Measurements from ENCODE around the gene CUEDC1.
"Not testable (repeated sequence)": the region's sequence is repeated elsewhere in the genome, so short reads cannot be mapped to it uniquely, and the experiment has no call there.

GRCh38 chr17:57922745-57923144, 32.5 kb downstream of the CUEDC1 start:
- TF ChIP-seq, protein P1, sequence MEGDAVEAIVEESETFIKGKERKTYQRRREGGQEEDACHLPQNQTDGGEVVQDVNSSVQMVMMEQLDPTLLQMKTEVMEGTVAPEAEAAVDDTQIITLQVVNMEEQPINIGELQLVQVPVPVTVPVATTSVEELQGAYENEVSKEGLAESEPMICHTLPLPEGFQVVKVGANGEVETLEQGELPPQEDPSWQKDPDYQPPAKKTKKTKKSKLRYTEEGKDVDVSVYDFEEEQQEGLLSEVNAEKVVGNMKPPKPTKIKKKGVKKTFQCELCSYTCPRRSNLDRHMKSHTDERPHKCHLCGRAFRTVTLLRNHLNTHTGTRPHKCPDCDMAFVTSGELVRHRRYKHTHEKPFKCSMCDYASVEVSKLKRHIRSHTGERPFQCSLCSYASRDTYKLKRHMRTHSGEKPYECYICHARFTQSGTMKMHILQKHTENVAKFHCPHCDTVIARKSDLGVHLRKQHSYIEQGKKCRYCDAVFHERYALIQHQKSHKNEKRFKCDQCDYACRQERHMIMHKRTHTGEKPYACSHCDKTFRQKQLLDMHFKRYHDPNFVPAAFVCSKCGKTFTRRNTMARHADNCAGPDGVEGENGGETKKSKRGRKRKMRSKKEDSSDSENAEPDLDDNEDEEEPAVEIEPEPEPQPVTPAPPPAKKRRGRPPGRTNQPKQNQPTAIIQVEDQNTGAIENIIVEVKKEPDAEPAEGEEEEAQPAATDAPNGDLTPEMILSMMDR (conservative IDR thresholded peaks at IDR 0.05 in 1 of 2, IDR thresholded peaks at IDR 0.05 in 1 of 2; ENCODE audit: extremely low read depth in 1 of 2, insufficient read depth in 1 of 2, low read depth in 1 of 2, low read length in 2 of 2): not testable (repeated sequence)
- not testable (repeated sequence) for TF ChIP-seq EZH2 (IDR thresholded peaks at IDR 0.05; ENCODE audit: borderline replicate concordance, low read length)
